Embryonic facial prominence (tissue), 1 donor: ENCODE results near the gene VWA2.

Source experiments
- DNase-seq: peaks from one replicate; pipeline ENCODE4 v3.0.0-alpha.2; 2016; ENCODE audit errors: extremely low spot score

The VWA2 gene

DNA sequence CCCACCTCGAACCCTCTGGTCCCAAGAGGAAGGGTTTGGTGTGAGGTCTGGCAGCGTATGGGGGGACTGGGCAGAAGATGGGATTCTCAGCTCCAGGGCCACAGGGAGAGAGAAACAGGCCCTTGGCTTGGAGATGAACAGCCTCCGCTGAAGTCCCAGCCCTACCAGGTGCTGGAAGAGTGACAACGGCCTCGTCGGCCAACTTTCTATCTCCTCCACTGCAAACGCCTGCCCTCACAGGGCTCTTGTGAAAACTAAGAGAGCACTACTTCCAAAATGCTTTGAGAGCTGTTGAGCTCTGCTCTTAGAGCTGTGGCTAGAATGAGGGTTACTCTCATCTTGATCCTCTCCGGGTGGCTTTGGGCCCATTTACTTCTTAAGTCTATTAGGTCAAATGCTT lies 101.8 kb downstream of the VWA2 start:
- no peak for DNase-seq
